GM12878 (cell line): ENCODE measurements around the gene CLDN9. TPM values are rescaled to one million over a fixed set of nuclear protein-coding genes. Genes with fewer than 3 reads are reported as not detected.

ENCODE experiments used
- ATF2 ChIP-seq: IDR thresholded peaks from 2 replicates; pipeline ENCODE4 v1.6.1; 2012; ENCODE audit warnings: low read length, inconsistent platforms
- BHLHE40 ChIP-seq, 2 experiments: fragments of 450-650 bp in 1 of 2; IDR thresholded peaks; 2 replicates each; pipeline ENCODE4 v1.6.1; 2011 to 2017; ENCODE audit warnings: low read depth in 2 of 2, borderline replicate concordance in 1 of 2, improper control_type of control experiment in 1 of 2, low read length in 1 of 2, mild to moderate bottlenecking in 1 of 2
- CHD4 ChIP-seq: fragments of 200-600 bp; sonication (generic); IDR thresholded peaks from 2 replicates; pipeline ENCODE4 v1.6.1; 2016; ENCODE audit warnings: mild to moderate bottlenecking
- EP300 ChIP-seq, 2 experiments: fragments of 150-350 bp in 1 of 2; IDR thresholded peaks; 2 replicates each; pipeline ENCODE4 v1.6.1; 2011 to 2012; ENCODE audit warnings: low read depth in 2 of 2, low read length in 2 of 2, borderline replicate concordance in 1 of 2, improper control_type of control experiment in 1 of 2, inconsistent platforms in 1 of 2; ENCODE audit not compliant: control insufficient read depth in 1 of 2
- ESRRA ChIP-seq: IDR thresholded peaks from 2 replicates; pipeline ENCODE4 v1.6.1; 2012; ENCODE audit warnings: mild to moderate bottlenecking, low read length, improper control_type of control experiment
- HSF1 ChIP-seq: fragments of 150-350 bp; IDR thresholded peaks from 2 replicates; pipeline ENCODE4 v1.6.1; 2014; ENCODE audit warnings: mild to moderate bottlenecking, low read depth, low read length
- KLF5 ChIP-seq: fragments of 450-650 bp; IDR thresholded peaks from 2 replicates; pipeline ENCODE4 v1.6.1; 2014; ENCODE audit warnings: mild to moderate bottlenecking; ENCODE audit not compliant: partially characterized antibody
- MAX ChIP-seq: IDR thresholded peaks from 2 replicates; pipeline ENCODE4 v1.6.1; 2012; ENCODE audit warnings: low read depth, low read length, improper control_type of control experiment
- MTA3 ChIP-seq: IDR thresholded peaks from 2 replicates; pipeline ENCODE4 v1.6.1; 2012; ENCODE audit warnings: low read length, inconsistent platforms, borderline replicate concordance
- PRDM15 ChIP-seq: fragments of 450-650 bp; formaldehyde crosslinking; IDR thresholded peaks from 2 replicates; pipeline ENCODE4 v1.4.0; 2020; ENCODE audit warnings: mild to moderate bottlenecking, moderate library complexity
- RB1 ChIP-seq: fragments of 450-650 bp; formaldehyde crosslinking; IDR thresholded peaks from 2 replicates; pipeline ENCODE4 v1.6.1; 2017; ENCODE audit warnings: mild to moderate bottlenecking, borderline replicate concordance
- ZBTB11 ChIP-seq: fragments of 450-650 bp; formaldehyde crosslinking; IDR thresholded peaks from 2 replicates; pipeline ENCODE4 v1.5.0; 2022; ENCODE audit warnings: mild to moderate bottlenecking, missing genetic modification characterization
- ZNF687 ChIP-seq: fragments of 450-650 bp; IDR thresholded peaks from 2 replicates; pipeline ENCODE4 v1.6.1; 2017; ENCODE audit warnings: mild to moderate bottlenecking, moderate library complexity
- polyA plus RNA-seq, 11 experiments: library from polyadenylated mRNA; depleted of rRNA in 4 of 11; unstranded in 6 of 11; stranded (reverse) in 5 of 11; fragments of >200 nt; fragmentation: Nextera tagmentation in 4 of 11; fragmentation: Illumina TruSeq in 1 of 11; extraction: Ambion mirVana in 4 of 11; extraction: Trizol in 1 of 11; gene quantifications; 1 replicate in 1 of 11; 2 replicates in 10 of 11; pipeline versions ENCODE4 v1.2.1 to v1.2.3, GENCODE V29; 2011 to 2016; ENCODE audit warnings: inconsistent platforms in 2 of 11, missing spikeins in 2 of 11, low read depth in 1 of 11
- total RNA-seq, 4 experiments: library from RNA; depleted of rRNA in 3 of 4; stranded (reverse); fragments of >200 nt in 3 of 4; fragmentation: Illumina TruSeq in 1 of 4; extraction: Trizol in 1 of 4; gene quantifications; 2 replicates each; pipeline versions ENCODE4 v1.2.1 to v1.2.3, GENCODE V29; 2013 to 2021

The CLDN9 gene
- total and polyA plus RNA-seq, 10 of the 15 experiments (the other 5 are each of a cell fraction or from before 2014, with no cell fraction given) = not detected

GRCh38 chr16:3003582-3004270 is 9.0 kb upstream of the CLDN9 start (continued):
- TF ChIP-seq ATF2 (no peak), KLF5 (no peak), ZNF687 (no peak), EP300 (IDR thresholded peaks at IDR 0.05; ENCODE audit: borderline replicate concordance in 1 of 2, control insufficient read depth in 1 of 2, low read depth in 2 of 2, low read length in 2 of 2) (no peak), PRDM15 (CRISPR knock-in tag) (no peak), MAX (no peak), BHLHE40 (IDR thresholded peaks at IDR 0.05; ENCODE audit: borderline replicate concordance in 1 of 2, low read depth in 2 of 2, low read length in 1 of 2) (peak; percentile 23 to 62; a peak in 1 of 4 replicates), MTA3 (no peak), RB1 (peak; percentile 90; the same call in 1 of the 2 replicates), ESRRA (no peak), CHD4 (no peak), ZBTB11 (CRISPR knock-in tag) (no peak), HSF1 (no peak)
